ENCODE measurements around the gene RFT1.

- no peak for TF ChIP-seq POLR2A (IDR thresholded peaks at IDR 0.05)
- TF ChIP-seq CTCF (IDR thresholded peaks at IDR 0.05): no peak
These were observed 46.3 kb downstream of the RFT1 start for GRCh38 chr3:53083949-53084309.

Data from esophagus squamous epithelium (tissue), 4 donors.